Measurements from ENCODE around the gene RFK. TPM values are rescaled to one million over a fixed set of nuclear protein-coding genes. Genes with fewer than 3 reads are reported as not detected.

RFK gene
- polyA plus RNA-seq, 3 donors, result 20.4 to 26.4 (median 21.9) TPM

DNA sequence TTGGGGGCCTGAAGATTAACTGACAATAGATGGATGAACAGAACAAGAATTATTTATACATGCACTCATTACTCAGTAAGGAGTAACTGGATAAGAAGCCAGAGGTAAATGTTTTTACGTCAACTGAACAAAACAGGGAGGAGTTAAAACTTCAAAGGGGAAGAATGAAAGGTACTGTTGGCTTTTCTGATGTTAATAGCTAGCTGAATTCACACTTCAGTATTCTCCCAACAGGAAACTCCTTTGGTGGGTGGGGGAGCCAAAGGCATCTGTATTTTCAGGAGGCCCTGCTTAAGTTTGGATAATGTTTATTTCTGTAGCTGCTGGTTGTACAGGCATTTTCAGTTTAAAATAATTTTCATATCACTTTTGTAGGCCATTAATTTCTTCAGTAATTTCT, 23.2 kb upstream of the RFK start:
- DNase-seq, result no peak

DNA sequence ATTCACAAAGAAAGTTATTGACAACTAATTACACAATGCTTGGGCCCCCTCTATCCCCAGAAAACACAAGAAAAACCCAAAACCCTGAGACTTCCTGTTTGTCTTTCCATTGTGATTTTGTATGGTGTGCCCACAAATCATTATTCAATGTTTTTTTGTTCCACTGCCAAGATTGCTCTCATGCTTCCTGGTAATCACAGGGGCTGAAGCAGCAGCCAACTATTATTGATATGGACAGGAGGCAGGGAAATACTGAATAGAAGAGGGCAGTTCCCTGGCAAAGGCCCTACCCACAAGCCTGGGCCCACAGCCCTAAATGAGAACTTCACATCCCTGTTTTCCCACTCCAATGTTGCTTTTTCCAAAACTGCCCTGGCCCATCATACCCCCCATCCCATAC, 21.5 kb upstream of the RFK start:
- DNase-seq, result no peak

DNA sequence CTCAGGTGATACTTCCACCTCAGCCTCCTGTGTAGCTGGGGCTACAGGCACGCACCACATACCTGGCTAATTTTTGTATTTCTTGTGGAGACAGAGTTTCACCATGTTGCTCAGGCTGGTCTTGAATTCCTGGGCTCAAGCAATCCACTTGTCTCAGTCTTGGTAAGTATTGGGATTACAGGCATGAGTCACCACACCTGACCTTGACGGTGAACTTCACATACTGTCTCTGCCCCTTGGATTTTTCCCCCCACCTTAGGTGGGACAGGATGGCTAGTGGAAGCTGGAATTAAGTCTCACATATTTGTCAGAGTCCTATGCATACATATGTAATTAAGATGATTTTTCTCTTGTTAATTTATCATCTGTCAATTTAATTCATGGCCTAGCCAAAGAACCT, 20.9 kb upstream of the RFK start:
- DNase-seq, result no peak

DNA sequence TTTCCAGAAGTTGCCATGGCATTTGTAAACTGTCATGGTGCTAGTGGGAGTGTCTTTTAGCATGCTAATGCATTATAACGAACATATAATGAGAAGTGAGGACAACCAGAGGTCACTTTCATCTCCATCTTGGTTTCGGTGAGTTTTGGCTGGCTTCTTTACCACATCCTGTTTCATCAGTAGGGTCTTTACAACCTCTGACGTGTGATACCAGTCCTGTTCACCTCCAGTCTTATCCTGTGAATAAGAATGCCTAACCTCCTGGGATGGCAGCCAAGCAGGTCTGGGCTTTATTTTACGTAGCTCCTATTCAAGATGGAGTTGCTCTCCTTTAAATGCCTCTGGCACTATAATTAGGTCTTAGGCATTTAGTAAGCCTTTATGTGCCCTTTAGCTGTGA, 20.4 kb upstream of the RFK start:
- DNase-seq, result no peak

DNA sequence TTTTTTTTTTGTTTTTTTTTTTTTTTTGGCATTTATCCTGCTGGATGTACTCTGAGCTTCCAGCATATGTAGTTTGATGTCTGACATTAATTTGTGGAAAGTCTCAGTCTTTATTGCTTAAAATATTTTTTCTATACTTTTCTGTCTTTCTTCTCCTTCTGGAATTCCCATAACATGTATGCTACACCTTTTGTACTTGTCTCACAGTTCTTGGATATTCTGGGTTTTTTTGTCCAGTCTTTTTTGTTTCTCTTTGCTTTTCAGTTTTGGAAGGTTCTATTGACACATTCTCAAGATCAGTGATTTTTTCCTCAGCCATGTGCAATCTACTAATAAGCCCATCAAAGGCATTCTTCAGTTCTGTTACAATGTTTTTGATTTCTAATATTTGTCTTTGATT, 19.4 kb upstream of the RFK start:
- no peak for DNase-seq

DNA sequence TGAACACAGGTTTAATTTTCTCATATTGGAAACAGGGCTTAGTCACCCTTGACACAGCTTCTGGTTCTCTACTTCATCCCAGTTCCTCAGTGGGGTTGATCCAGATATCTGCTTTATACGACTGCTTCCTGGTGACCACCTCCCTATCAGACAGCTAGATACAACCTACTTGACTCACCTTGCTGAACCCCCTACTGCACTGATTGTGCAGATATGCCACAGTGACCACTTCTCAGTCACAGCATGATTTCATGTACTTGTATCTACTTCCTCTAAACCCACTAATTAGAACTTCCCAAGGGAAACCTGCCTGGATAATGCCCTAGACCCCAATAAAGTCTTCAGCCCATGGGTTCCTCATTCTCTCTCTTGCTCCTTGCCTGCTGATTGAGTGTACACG, 18.4 kb upstream of the RFK start:
- DNase-seq, result no peak

DNA sequence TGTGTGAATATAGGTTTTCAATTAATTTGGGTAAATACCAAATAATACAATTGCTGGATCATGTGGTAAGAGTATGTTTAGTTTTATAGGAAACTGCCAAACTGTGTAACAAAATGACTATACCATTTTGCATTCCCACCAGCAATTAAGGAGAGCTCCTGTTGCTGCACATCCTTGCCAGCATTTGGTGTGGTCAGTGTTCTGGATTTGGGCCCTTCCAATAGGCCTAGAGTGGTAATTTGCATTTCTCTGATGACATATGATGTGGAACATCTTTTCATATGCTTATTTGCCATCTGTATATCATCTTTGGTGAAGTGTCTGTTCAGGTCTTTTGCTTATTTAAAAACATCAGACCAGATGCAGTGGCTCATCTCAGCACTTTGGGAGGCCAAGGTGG, 11.6 kb upstream of the RFK start:
- DNase-seq, result no peak

DNA sequence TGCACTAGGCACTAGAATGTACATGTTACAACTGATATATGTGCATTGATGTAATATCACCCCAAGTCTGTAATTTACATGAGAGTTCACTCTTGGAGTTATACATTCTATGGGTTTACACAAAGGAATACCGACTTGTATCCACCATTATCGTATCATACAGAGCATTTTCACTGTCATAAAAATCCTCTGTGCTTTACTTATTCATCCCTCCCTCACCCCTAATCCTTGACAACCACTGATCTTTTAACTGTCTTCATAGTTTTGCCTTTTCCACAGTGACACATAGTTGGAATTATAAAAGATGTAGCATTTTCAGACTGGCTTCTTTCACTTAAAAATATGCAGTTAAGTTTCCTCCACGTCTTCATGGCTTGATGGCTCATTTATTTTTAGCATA, 11.1 kb upstream of the RFK start:
- DNase-seq, result no peak

DNA sequence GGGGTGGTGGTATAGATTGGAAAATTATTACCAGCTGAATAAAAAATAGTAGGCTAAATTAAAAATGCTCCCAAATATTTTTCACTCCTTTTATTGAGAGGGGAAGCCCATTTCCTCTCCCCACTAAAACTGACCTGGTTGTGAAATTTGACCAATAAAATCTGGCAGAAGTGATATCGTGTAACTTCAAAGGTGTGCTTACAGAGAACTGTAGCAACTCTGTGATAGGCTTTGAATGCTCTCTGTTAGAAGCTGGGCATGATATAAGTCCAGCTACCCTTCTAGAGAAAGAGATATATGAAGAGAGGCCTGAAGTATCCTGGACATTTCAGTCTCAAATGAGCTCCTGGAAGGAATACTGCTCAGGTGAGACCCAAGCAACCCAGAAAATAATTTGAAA, 10.2 kb upstream of the RFK start:
- no peak for DNase-seq

DNA sequence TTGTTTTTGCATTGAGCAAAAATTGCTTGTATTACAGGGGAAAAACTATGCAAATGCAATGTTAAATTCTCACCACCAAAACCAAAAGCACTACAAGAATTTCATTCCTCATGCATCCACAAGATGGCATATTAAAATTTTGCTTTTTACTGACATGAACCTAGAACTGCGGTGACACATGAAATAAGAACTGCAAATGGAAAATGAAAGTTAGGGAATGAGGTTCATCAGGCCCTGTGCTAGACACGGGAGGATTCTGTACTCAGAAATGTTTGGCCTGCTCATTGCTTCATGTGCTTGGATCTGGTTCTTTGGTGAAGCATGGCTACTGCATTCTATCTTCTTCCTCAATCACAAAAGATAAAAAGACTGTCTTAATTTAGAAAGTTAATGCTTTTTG, 9.1 kb upstream of the RFK start:
- DNase-seq, result peak; percentile 17

DNA sequence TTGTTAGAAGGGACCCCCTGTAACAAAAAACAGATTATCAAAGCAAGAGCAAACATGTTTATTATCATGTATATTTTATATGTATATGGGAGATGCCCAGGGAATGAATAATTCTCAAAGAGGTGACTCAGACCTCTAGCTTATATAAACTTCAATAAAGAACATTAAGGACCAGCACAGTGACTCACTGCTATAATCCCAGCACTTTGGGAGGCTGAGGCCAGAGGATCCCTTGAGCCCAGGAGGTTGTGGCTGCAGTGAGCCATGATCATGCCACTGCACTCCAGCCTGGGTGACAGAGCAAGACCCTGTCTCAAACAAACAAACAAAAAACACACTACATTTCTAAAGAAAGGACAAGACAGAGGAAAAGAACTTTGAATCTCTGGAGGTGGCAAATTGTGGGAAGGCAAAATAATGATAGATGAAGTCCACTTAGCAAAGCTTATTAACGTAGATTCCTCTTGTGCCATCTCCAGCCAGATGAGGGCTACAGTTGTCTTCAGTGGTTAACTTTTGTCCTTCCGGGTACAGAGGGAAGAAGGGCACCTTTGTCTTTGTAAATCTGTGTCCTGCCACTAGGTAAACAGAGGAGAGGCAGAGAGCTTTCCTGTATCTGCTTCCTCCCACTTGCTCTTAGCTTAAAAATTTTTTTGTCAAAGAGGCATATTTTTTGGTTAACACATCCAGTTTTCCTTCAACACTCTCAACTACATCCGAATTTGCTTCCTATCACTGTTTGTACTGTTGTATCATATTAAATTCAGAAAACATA, 7.5 kb upstream of the RFK start:
- DNase-seq, result no peak

DNA sequence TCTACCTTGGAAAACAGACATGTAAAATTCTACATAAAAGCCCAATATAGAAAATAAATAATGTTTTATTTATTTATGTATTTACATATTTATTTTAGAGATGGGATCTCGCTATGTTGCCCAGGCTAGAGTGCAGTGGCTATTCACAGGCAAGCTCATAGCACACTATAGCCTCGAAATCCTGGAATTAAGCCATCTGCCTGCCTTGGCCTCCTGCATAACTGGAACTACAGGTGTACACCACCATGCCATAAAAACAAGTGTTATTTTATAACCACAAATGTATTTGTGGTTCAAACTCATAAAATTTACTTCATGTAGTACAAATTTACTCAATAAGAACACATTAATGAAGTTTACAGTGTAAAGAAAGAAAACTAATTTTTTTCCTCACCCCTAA, 7.0 kb upstream of the RFK start:
- no peak for DNase-seq

DNA sequence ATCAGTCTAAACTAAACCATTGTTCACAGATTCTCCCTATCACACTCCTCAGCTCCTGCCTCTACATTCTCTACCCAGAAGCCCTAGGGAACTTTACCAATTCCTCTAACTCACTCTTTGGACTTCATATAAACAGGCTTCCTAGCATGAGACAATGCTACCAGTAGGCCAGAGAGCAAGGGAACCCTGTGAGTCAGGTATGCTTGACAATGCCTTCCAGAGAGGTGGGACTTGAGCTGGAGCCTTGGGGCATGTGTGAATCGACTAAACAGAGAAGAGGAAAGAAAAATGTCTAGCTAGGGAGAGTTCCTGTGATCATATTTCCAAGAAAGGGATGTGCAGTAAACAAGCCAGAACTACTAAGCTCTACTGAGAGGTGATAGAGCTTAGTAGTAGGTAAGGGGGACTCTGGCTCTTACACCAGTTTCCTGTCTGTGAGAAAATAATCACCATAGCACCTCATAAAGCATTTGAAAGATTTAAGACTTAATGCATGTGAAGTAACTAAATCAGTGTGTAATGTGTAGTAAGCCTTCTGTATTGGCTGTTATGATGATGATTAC, 6.4 kb upstream of the RFK start:
- no peak for DNase-seq

DNA sequence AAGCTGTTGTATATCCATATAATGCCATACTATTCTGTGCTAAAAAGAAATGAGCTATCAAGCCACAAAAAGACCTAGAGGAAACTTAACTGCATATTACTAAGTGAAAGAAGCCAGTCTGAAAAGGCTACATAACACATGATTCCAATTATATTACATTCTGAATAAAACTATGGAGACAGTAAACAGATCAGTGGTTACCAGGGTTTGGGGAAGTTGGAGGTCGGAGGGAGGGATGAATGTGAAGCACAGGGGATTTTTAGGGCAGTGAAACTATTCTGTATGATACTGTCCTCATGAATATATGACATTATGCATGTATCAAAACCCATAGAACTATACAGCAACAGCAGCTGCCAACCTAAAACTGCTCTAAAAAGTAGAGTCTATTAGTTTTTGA, 5.6 kb upstream of the RFK start:
- no peak for DNase-seq

DNA sequence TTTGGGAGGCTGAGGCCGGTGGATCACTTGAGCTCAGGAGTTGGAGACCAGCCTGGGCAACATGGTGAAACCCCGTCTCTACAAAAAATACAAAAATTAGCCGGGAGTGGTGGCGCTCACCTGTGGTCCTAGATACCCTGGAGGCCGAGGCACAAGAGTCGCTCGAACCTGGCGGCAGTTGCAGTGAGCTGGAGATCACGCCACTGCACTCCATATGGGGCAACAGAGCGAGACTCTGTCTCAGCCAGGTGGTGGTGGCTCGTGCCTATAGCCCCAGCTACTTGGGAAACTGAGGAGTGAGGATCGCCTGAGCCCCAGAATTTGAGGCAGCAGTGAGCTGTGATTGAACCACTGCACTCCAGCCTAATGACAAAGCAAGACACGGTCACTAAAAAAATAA, 2.4 kb upstream of the RFK start:
- no peak for DNase-seq

DNA sequence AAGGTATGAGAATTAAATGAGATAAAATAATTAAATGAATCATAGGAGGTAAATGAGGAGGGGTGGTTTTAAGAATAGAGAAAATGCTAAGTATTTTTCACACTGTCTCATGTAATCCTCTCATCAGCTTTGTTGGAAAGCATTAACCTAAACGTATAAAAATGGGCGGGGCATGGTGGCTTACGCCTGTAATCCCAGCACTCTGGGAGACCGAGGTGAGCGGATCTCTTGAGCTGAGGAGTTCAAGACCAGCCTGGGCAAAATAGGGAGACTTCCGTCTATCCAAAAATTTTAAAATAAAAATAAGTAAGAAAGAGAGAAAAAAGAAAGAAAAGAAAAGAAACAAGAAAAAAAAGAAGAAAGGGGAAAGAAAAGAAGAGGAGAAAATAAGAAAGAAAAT, 1.9 kb upstream of the RFK start:
- no peak for DNase-seq

DNA sequence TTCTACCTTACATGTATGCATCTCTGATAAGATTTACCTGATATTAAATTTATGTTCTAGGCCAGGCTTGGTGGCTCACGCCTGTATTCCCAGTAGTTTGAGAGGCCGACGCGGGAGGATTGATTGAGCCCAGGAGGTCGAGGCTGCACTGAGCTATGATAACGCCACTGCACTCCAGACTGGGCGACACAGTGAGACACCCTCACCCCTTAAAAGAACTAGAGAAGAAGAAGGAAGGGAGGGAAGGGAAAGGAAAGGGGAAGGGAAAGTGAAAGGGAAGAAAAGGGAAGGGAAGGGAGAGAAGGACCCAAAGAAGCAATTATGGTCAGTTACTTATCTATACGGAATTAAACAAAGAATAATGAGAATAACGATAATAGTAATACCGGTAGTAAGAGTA, 1.2 kb upstream of the RFK start:
- no peak for DNase-seq

DNA sequence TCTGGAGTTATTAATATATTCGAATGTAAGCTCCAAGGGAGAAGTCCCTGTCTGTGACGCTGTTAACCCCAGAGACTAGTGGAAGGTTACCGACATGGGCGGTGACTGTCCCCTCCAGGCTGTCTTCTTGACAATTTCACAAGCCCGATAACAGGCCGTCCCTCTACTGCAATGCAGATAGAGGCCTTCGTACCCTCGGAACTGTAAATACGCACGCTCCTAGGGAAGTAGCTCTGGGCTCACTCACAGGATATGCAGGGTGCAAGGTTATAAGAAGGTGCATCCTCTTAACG, 680 bp upstream of the RFK start:
- no peak for DNase-seq

DNA sequence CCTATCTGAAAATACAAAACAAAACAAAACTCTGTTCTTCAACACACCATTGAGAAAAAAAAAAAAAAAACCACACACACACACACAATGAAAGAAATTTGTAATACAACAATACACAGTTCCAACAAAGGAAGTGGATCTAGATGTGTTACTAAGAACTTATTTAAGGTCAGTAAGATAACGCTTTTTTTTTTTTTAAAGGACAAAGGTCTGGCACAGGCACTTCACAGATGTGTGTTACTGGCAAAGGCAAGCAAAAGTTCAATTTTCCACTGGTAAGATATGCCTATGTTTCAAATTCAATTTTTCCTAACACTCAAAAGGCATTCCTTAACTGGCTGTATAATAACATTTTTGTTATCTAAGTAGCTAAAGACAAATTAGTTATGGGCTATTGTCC, 3.6 kb downstream of the RFK start:
- DNase-seq, result no peak

DNA sequence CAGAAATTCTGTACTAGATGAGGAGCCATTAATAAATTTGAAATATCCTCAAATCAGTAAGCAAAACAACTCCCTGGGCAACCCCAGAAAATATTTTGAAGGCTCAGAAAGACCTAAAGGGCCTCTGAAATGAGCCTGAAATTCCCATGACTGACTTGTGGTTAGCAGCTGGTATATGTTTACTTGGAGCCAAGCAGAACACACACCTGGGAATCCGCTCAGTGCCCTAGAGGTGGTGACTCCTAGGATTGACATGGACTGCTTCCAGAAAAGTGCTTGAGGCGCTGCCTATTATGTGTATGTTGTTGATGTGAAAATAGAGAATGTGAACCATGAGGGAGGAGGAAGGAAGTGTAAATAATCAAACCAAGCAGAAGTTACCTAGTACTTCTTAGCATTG, 14.7 kb downstream of the RFK start:
- DNase-seq, result no peak

DNA sequence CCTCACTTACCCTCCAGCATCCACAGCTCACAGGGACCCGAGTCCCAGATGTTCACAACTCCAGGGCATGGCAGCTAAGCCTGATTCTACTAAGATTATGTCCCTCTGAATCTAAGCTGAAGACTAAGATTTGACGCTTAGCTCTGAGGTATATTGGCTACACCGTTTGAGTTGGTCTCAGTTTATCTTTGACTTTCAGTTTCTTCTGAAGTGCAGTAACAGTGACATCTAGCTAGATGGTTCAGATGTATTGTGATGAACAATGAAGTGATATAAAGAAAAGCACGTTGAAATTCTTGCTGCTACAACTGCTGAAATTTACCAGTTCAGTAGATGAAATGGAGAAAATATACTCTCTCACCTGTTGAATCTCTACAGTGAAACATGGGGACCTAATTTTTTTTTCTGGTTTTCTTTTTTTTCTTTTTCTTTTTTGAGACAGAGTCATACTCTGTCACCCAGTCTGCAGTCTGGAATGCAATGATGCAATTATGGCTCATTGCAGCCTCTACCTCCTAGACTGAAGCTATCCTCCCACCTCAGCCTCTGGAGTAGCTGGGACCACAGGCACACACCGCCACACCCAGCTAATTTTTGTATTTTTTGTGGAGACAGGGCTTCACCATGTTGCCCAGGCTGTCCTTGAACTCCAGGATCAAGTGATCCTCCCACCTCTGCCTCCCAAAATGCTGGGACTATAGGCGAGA, 15.7 kb downstream of the RFK start:
- DNase-seq, result no peak

DNA sequence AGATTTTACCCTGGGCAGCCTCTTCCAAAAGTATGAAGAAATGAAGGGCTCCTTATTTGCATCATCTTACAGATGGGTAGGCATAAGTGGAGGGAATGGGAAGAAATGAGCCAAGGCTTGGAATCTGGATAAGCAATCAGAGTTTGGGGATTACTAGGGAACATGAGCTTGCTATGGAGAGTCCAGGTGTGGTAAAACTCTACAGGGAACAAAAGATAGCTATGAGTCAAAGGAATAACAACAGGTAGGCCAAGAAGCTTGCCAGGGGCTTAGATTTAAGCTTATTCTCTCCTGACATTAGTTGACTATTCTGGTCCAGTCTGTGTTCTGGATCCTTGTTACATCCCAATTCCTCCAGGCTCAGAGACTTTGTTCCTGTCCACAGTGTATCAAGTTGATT, 16.4 kb downstream of the RFK start:
- DNase-seq, result no peak

DNA sequence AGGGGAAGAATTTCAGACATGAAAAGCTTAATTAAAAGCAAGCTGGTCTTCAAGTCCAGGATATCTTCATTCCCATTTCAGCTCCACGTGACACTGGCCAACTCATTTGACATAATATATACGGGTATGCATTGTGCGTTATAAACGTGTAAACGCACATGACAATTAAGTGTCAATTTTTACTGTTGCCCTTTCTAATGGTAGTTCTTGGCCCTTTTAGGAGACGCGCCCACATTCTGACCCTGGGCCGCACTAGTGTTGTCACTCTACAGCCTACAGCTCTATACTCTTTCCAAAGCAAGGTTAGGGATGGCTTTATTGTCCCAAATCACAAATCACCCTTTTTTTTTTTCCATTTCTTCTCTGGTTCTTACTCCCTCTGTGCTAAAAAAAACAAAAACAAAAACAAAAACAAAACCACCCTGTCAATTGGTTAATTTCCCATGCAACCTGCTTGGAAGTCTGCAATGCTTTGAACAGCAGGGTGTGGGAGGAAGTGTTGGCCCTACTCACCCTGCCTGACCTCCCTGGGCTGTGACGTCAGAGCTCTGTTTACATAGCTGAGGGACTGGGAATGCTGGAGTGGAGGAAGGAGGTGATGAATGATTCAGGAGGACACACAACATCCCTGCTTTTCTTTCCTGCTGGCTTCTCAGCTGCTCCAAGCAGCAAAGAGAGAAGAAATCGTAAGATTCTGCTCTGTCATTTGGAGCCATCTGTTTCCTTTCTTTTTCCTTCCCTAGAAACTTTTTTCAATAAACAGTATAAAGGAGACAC, 19.3 kb downstream of the RFK start:
- peak; percentile 73 for DNase-seq
